Activated CD8-positive, alpha-beta T cell treated with anti-CD3 and anti-CD28 coated beads for 36 hours (primary cell): Measurements from ENCODE around the gene MYPOP. TPM values are rescaled to one million over a fixed set of nuclear protein-coding genes. Genes with fewer than 3 reads are reported as not detected.

ENCODE experiments used
- ATAC-seq: fragments of 200-7000 bp; cut with Tn5 transposase; one replicate; pipeline ENCODE4 v1.10.0; 2021; ENCODE audit warnings: mild to moderate bottlenecking, moderate library complexity
- CTCF ChIA-PET: fragments of 350-600 bp; sonication (Branson Sonifier 250); formaldehyde crosslinking; loops from one replicate; lab custom pipeline; 2021; ENCODE audit warnings: antibody characterized with exemption; lab: Charles Lee
- POLR2A ChIA-PET: fragments of 350-600 bp; sonication (Branson Sonifier 250); formaldehyde crosslinking; loops from one replicate; lab custom pipeline; 2021; ENCODE audit warnings: antibody characterized with exemption; lab: Charles Lee
- DNase-seq: peaks from one replicate; pipeline ENCODE4 v3.0.0-alpha.2; 2020
- H3K27ac Mint-ChIP-seq: one replicate; pipeline ENCODE4 v1.8.0; 2021; ENCODE audit warnings: mild to moderate bottlenecking, mixed read lengths
- H3K27me3 Mint-ChIP-seq: one replicate; pipeline ENCODE4 v1.8.0; 2021; ENCODE audit warnings: mixed read lengths
- H3K36me3 Mint-ChIP-seq: one replicate; pipeline ENCODE4 v1.8.0; 2021; ENCODE audit warnings: low read depth, mixed read lengths
- H3K4me1 Mint-ChIP-seq: one replicate; pipeline ENCODE4 v1.8.0; 2021; ENCODE audit warnings: low read depth, mixed read lengths
- H3K4me3 Mint-ChIP-seq: one replicate; pipeline ENCODE4 v1.8.0; 2021; ENCODE audit warnings: mild to moderate bottlenecking, moderate library complexity, mixed read lengths
- H3K9me3 Mint-ChIP-seq: one replicate; pipeline ENCODE4 v1.8.0; 2021; ENCODE audit warnings: mixed read lengths
- CTCF ChIP-seq: fragments of 200-600 bp; IDR thresholded peaks from one replicate; pipeline ENCODE4 v1.8.0; 2022; ENCODE audit warnings: antibody characterized with exemption, mild to moderate bottlenecking
- intact Hi-C: fragments of 100-400 bp; cut with micrococcal nuclease; formaldehyde crosslinking; loops from one replicate; pipeline ENCODE4 v1.10.0; 2022
- total RNA-seq, 2 experiments: library from RNA; stranded (reverse); gene quantifications; one replicate each; pipeline ENCODE4 v1.2.3, GENCODE V29; 2021

MYPOP gene
- total RNA-seq, 2 experiments from 2014 or later, result 4.1 to 5.0 TPM

DNA sequence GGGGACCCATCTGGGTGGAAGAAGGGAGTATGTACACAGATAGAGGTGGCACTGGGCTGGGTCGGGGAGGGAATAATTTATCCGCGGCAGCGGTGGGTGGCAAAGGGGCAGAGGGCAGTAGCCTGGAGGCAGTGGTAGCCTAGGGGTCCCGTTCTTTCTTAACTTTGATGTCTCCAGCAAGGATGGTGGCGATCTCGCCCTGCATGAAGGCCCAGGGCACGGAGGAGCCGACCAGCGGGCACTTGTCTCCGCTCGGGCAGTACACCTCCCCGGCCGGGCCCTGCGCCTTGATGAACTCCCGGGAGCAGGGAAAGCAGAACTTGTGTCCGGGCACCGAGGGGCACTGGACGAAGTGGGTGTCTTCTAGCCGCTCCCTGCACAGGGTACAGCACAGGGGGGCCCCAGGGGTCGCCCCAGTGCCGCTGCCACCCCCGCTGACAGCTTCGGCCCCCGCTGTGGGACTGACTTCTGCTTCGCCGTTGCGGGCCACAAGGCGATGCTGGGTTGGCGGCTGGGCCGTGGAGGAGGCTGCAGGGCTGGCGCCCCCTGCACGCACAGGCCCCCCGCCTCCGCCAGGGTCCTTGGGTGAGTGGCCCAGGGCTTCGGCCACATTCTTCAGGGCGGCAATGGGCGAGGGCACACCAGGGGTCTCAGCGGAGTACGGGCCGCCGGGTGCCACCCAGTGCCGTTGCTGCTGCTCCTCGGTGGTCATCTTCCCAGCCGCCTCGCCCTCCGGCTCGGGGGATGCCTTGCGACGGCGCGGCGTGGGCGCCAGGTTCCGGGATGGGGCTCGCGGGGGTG, 18.3 kb downstream of the MYPOP start:
- TF ChIP-seq CTCF, result peak; percentile 3
- H3K27me3 Mint-ChIP-seq, result no peaks in the 10 kb centered on the region
- ChIA-PET CTCF (interaction anchor here (1.0 to 10.1 kb wide), 4 partner anchors 19 to 115 kb away, joined by 3 to 100 read pairs (median 20); partner anchors contain the start of genes FOXA3, MYPOP, SIX5 and SYMPK), POLR2A (interaction anchor here (1.1 to 2.7 kb wide), 4 partner anchors 20 to 115 kb away, joined by 3 to 24 read pairs (median 6); partner anchors contain the start of genes FOXA3, SIX5 and SYMPK)
- ATAC-seq, result no peak
- no peak for DNase-seq
- no peaks in the 10 kb centered on the region for H3K9me3 Mint-ChIP-seq
- intact Hi-C loops, result no loop called here
- peaks cover 22% of the 10 kb centered on the region for H3K4me1 Mint-ChIP-seq
- peak overlapping the region; percentile 65 for H3K4me3 Mint-ChIP-seq
- H3K27ac Mint-ChIP-seq, result no peak overlapping the region
- H3K36me3 Mint-ChIP-seq, result peaks cover 6% of the 10 kb centered on the region

DNA sequence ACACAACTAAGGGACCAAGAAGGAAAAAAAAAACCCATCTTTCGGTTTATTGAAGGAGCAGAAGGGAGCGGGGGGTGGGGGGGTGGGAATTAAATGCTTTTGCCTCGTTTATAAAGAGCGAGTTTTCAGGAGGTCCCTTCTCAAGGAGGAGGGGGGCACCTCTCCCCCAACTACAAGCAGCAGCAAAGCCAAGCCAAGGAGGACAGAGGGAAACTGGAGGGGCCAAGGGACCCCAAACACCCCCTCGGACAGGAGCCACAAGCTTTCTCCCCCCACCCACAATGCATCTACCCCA, 18.9 kb downstream of the MYPOP start:
- H3K36me3 Mint-ChIP-seq, result peaks cover 6% of the 10 kb centered on the region
- intact Hi-C loops, result no loop called here
- peak overlapping the region; percentile 65 for H3K4me3 Mint-ChIP-seq
- POLR2A ChIA-PET, result interaction anchor here (1.8 kb wide), 1 partner anchor 67 kb away, joined by 5 read pairs; no protein-coding TSS in a partner anchor
- no peaks in the 10 kb centered on the region for H3K9me3 Mint-ChIP-seq
- H3K27ac Mint-ChIP-seq, result peak overlapping the region; percentile 72
- DNase-seq, result no peak
- no peaks in the 10 kb centered on the region for H3K27me3 Mint-ChIP-seq
- peaks cover 22% of the 10 kb centered on the region for H3K4me1 Mint-ChIP-seq
- no peak for ATAC-seq
- peak; percentile 79 for TF ChIP-seq CTCF
- CTCF ChIA-PET, result interaction anchor here (1.0 to 10.1 kb wide), 6 partner anchors 17 to 114 kb away, joined by 3 to 100 read pairs (median 8); partner anchors contain the start of genes FOXA3, MYPOP, SIX5 and SYMPK

DNA sequence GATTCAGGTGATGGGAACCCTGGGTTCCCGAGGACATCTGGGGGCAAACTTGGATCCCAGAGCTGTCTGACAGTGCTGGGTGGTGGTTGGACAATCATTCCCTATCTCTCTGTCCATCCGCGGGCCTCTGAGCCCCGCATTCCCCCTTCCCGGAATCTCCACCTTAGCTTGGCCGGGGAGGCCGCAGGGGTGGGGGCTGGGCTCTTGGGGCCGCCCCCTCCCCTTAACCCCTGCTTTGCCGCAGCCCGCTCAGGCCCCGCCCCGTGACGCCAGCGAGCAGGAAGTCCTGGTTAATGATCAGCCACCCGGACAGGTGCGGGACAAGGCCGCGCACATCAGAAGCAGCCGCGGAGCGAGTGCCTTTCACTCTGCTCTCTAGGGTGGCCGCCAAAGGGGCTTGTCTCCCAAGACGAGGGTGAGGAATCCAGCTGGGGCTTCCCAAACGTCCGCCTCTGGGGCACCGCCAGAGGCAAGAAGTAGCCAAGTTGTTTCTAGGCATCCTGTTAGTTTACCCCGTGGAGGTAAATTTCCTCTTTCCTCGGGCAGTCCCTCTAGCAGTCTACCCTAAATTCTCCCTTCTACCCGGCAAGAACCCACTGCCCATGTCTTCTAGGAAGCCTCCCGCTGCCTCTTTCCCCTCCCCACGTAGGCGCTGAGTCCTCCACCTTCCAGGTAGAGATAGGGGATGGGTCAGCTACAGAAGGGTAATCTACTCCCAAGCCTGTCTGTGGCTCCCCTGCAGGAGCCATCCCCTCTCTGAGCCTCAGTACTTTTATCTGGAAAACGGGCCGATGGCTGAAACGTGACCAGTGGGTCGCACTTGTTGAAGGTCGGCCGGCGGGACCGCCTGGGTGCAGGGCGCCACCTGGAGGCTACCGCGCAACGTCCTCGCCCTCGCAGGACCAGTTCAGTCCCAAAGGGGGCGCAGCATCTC, 19.5 kb downstream of the MYPOP start:
- TF ChIP-seq CTCF, result peak; percentile 99
- Mint-ChIP-seq H3K36me3 (peaks cover 6% of the 10 kb centered on the region), H3K27me3 (peaks cover under 1% of the 10 kb centered on the region), H3K4me1 (peaks cover 23% of the 10 kb centered on the region), H3K9me3 (no peaks in the 10 kb centered on the region), H3K4me3 (peak overlapping the region; percentile 65), H3K27ac (peak overlapping the region; percentile 72)
- intact Hi-C loops, result no loop called here
- CTCF ChIA-PET, result interaction anchor here (1.0 to 10.1 kb wide), 13 partner anchors 9 to 145 kb away, joined by 3 to 100 read pairs (median 4); partner anchors contain the start of genes FOXA3, MYPOP, SIX5 and SYMPK
- ATAC-seq, result peak; percentile 40
- POLR2A ChIA-PET, result interaction anchor here (1.0 to 2.5 kb wide), 4 partner anchors 11 to 66 kb away, joined by 3 to 9 read pairs (median 5); partner anchors contain the start of gene SYMPK
- peak; percentile 93 for DNase-seq

DNA sequence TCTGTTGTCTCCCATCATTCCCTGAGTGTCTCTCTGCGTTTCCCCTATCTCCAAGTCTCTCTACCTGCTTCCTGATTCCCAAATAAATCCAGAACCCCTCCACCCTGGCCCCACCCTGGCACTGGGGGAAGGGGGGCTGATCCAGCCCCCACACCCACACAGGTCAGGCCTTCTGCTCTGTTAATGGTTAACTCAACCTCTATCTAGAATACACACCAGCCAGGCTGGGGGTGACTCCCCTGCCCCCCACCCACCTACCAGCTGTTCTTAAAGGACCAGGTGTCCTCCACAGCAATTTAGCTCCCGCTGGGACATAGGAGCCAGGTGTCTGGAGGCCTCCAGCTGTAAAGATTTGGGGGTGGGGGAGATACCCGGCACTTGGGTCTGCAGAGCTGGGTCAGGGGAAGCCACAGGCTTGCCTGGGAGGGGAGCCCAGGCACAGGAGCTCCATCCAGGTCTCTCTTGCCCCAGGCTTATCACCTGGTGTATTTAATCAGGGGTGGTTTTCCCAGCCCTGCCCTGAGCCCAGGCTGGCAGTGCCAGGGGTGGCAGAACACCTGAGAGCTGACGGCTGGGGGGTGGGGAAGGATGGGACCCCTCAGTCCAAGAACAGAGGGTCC, 20.4 kb downstream of the MYPOP start:
- ATAC-seq, result no peak
- Mint-ChIP-seq H3K27me3 (peaks cover 6% of the 10 kb centered on the region), H3K9me3 (no peaks in the 10 kb centered on the region), H3K4me3 (no peak overlapping the region), H3K36me3 (peaks cover 6% of the 10 kb centered on the region), H3K4me1 (peaks cover 29% of the 10 kb centered on the region), H3K27ac (no peak overlapping the region)
- no peak for TF ChIP-seq CTCF
- CTCF ChIA-PET, result interaction anchor here (1.0 to 10.1 kb wide), 10 partner anchors 10 to 146 kb away, joined by 3 to 100 read pairs (median 6); partner anchors contain the start of genes FOXA3, MYPOP and SYMPK
- POLR2A ChIA-PET, result interaction anchor here (0.7 to 2.5 kb wide), 4 partner anchors 10 to 114 kb away, joined by 3 to 9 read pairs (median 4); partner anchors contain the start of gene SYMPK
- intact Hi-C loops, result no loop called here
- DNase-seq, result no peak
